BJ (cell line): Measurements from ENCODE around the gene RASGRP2. TPM values are rescaled to one million over a fixed set of nuclear protein-coding genes. Genes with fewer than 3 reads are reported as not detected.

ENCODE experiments used
- CTCF ChIA-PET: fragments of 350-600 bp; formaldehyde crosslinking; extraction: SDS; loops from one replicate; lab custom pipeline; 2021; ENCODE audit warnings: antibody characterized with exemption, inconsistent platforms; lab: Yijun Ruan, JAX
- POLR2A ChIA-PET: fragments of 300-600 bp; sonication (Branson Sonifier 250); formaldehyde crosslinking; extraction: SDS; loops from one replicate; lab custom pipeline; 2021; ENCODE audit warnings: antibody characterized with exemption; lab: Charles Lee
- DNase-seq: peaks from one replicate; pipeline ENCODE4 v3.0.0-alpha.2; 2011; ENCODE audit warnings: low read depth
- H3K27me3 ChIP-seq: 2 replicates; pipeline ENCODE4 v1.6.0; 2011; ENCODE audit warnings: low read length; ENCODE audit not compliant: control insufficient read depth, insufficient read depth
- H3K36me3 ChIP-seq: 2 replicates; pipeline ENCODE4 v1.5.1; 2011; ENCODE audit warnings: low read length; ENCODE audit not compliant: control insufficient read depth, insufficient read depth
- H3K4me3 ChIP-seq: 2 replicates; pipeline ENCODE4 v1.5.1; 2011; ENCODE audit warnings: low read depth, mild to moderate bottlenecking, control low read depth, low read length
- CTCF ChIP-seq: IDR thresholded peaks from 2 replicates; pipeline ENCODE4 v1.5.1; 2011; ENCODE audit warnings: low read depth, mild to moderate bottlenecking, control low read depth, inconsistent platforms, low read length, moderate library complexity; ENCODE audit not compliant: insufficient read depth
- polyA plus RNA-seq: library from polyadenylated mRNA; depleted of rRNA; stranded (reverse); fragments of >200 nt; gene quantifications from 2 replicates; pipeline ENCODE4 v1.2.3, GENCODE V29; 2011

The RASGRP2 gene
- polyA plus RNA-seq, 1 experiment, result 5.3 TPM

- POLR2A ChIA-PET, result interaction anchor here (0.5 to 0.6 kb wide), 2 partner anchors 511 to 1055 kb away, joined by 4 to 6 read pairs; no protein-coding TSS in a partner anchor
- H3K36me3 ChIP-seq, result peaks cover 46% of the 10 kb centered on the region
- no peak for TF ChIP-seq CTCF
- DNase-seq, result no peak
- H3K27me3 ChIP-seq, result no peaks in the 10 kb centered on the region
- CTCF ChIA-PET, result interaction anchor here (0.9 to 3.1 kb wide), 8 partner anchors 9 to 74 kb away, joined by 3 to 11 read pairs (median 3); no protein-coding TSS in a partner anchor
- H3K4me3 ChIP-seq, result no peak overlapping the region
Measured at GRCh38 chr11:64762674-64763525, 19.0 kb upstream of the RASGRP2 start.

- CTCF ChIA-PET, result interaction anchor here (0.5 to 3.1 kb wide), 3 partner anchors 11 to 74 kb away, joined by 3 to 11 read pairs (median 4); no protein-coding TSS in a partner anchor
- H3K27me3 ChIP-seq, result no peaks in the 10 kb centered on the region
- no peak for TF ChIP-seq CTCF
- peaks cover 40% of the 10 kb centered on the region for H3K36me3 ChIP-seq
- DNase-seq, result no peak
- no peak overlapping the region for H3K4me3 ChIP-seq
- POLR2A ChIA-PET, result no interaction called here
Measured at GRCh38 chr11:64762277-64762673, 18.3 kb upstream of the RASGRP2 start.

- no peaks in the 10 kb centered on the region for H3K27me3 ChIP-seq
- ChIA-PET POLR2A (interaction anchor here (0.6 kb wide), 2 partner anchors 11 to 12 kb away, joined by 8 to 9 read pairs; no protein-coding TSS in a partner anchor), CTCF (interaction anchor here (1.0 to 3.1 kb wide), 3 partner anchors 13 to 27 kb away, joined by 3 to 11 read pairs (median 10); partner anchors contain the start of gene RASGRP2)
- no peak for DNase-seq
- peaks cover 30% of the 10 kb centered on the region for H3K36me3 ChIP-seq
- H3K4me3 ChIP-seq, result no peak overlapping the region
- no peak for TF ChIP-seq CTCF
Measured at GRCh38 chr11:64760759-64761420, 16.9 kb upstream of the RASGRP2 start.

GRCh38 chr11:64759722-64760719, 16.1 kb upstream of the RASGRP2 start, which contains the start of gene PYGM:
Gene PYGM, minus strand, starts transcription at chr11:64759974. Its CDS starts 76 bp downstream, at chr11:64759898.
- TF ChIP-seq CTCF, result no peak
- CTCF ChIA-PET, result interaction anchor here (0.7 to 1.4 kb wide), 6 partner anchors 11 to 71 kb away, joined by 3 to 10 read pairs (median 3); partner anchors contain the start of gene RASGRP2
- no peak for DNase-seq
- POLR2A ChIA-PET, result interaction anchor here (0.7 kb wide), 1 partner anchor 98 kb away, joined by 3 read pairs; no protein-coding TSS in a partner anchor
- Histone ChIP-seq H3K36me3 (peaks cover 25% of the 10 kb centered on the region), H3K27me3 (no peaks in the 10 kb centered on the region), H3K4me3 (no peak within 1 kb of the TSS)
